Suppressor macrophage treated with lipopolysaccharide for 4 hours (primary cell): Measurements from ENCODE around the gene OMP.

ENCODE experiments used
- DNase-seq: peaks from one replicate; pipeline ENCODE4 v3.0.0-alpha.2; 2020

The OMP gene

GRCh38 chr11:77069969-77070582 is 32.6 kb upstream of the OMP start:
- no peak for DNase-seq

- no peak for DNase-seq
Observed at GRCh38 chr11:77071077-77071476, 31.6 kb upstream of the OMP start.

GRCh38 chr11:77071671-77072605 is 30.7 kb upstream of the OMP start:
- DNase-seq, result peak; percentile 31

GRCh38 chr11:77072851-77073327 is 29.8 kb upstream of the OMP start:
- no peak for DNase-seq

GRCh38 chr11:77073328-77074001 is 29.2 kb upstream of the OMP start:
- DNase-seq, result no peak

- no peak for DNase-seq
Observed at GRCh38 chr11:77074205-77074604, 28.4 kb upstream of the OMP start.

GRCh38 chr11:77074626-77075221 is 27.9 kb upstream of the OMP start:
- DNase-seq, result no peak

- DNase-seq, result no peak
Observed at GRCh38 chr11:77075425-77075905, 27.2 kb upstream of the OMP start.

- DNase-seq, result no peak
Observed at GRCh38 chr11:77079666-77080065, 23.0 kb upstream of the OMP start.

GRCh38 chr11:77080643-77081210 is 21.9 kb upstream of the OMP start:
- peak; percentile 14 for DNase-seq

GRCh38 chr11:77081381-77081851 is 21.2 kb upstream of the OMP start:
- no peak for DNase-seq

GRCh38 chr11:77081976-77082836 is 20.4 kb upstream of the OMP start:
- DNase-seq, result no peak

- DNase-seq, result peak; percentile 67
Observed at GRCh38 chr11:77082838-77083565, 19.6 kb upstream of the OMP start.

GRCh38 chr11:77083566-77084245 is 18.9 kb upstream of the OMP start:
- no peak for DNase-seq

GRCh38 chr11:77084581-77085191 is 18.0 kb upstream of the OMP start:
- no peak for DNase-seq

GRCh38 chr11:77085652-77086051 is 17.0 kb upstream of the OMP start:
- no peak for DNase-seq

- no peak for DNase-seq
Observed at GRCh38 chr11:77086521-77087472, 15.8 kb upstream of the OMP start.

GRCh38 chr11:77087723-77088225 is 14.9 kb upstream of the OMP start:
- no peak for DNase-seq
